Mammary epithelial cell (primary cell): ENCODE measurements around the gene FANCC.

ENCODE experiments used
- CTCF ChIP-seq, 2 donors: IDR thresholded peaks in 1 of 2; conservative IDR thresholded peaks in 1 of 2; 2 replicates each; pipeline ENCODE4 v1.5.1; 2011 to 2012; ENCODE audit warnings: inconsistent platforms in 2 of 2, low read length in 2 of 2, mild to moderate bottlenecking in 2 of 2, control low read depth in 1 of 2, low read depth in 1 of 2; ENCODE audit not compliant: insufficient read depth in 1 of 2; ENCODE audit errors: extremely low read depth in 1 of 2
- EZH2 ChIP-seq: IDR thresholded peaks from 2 replicates; pipeline ENCODE4 v1.6.1; 2012; ENCODE audit warnings: low read length, inconsistent platforms, borderline replicate concordance

- TF ChIP-seq CTCF (conservative IDR thresholded peaks at IDR 0.05 in 1 of 2, IDR thresholded peaks at IDR 0.05 in 1 of 2; ENCODE audit: extremely low read depth in 1 of 2, insufficient read depth in 1 of 2, low read depth in 1 of 2, low read length in 2 of 2), result no peak
- no peak for TF ChIP-seq EZH2
These were observed 169.3 kb downstream of the FANCC start for GRCh38 chr9:95148208-95148520.
